ENCODE measurements around the gene CBX3. TPM values are rescaled to one million over a fixed set of nuclear protein-coding genes. Genes with fewer than 3 reads are reported as not detected.

CBX3 gene
- total and polyA plus RNA-seq, 10 of the 15 experiments (the other 5 are each of a cell fraction or from before 2014, with no cell fraction given): 153 to 307 (median 225) TPM

DNA sequence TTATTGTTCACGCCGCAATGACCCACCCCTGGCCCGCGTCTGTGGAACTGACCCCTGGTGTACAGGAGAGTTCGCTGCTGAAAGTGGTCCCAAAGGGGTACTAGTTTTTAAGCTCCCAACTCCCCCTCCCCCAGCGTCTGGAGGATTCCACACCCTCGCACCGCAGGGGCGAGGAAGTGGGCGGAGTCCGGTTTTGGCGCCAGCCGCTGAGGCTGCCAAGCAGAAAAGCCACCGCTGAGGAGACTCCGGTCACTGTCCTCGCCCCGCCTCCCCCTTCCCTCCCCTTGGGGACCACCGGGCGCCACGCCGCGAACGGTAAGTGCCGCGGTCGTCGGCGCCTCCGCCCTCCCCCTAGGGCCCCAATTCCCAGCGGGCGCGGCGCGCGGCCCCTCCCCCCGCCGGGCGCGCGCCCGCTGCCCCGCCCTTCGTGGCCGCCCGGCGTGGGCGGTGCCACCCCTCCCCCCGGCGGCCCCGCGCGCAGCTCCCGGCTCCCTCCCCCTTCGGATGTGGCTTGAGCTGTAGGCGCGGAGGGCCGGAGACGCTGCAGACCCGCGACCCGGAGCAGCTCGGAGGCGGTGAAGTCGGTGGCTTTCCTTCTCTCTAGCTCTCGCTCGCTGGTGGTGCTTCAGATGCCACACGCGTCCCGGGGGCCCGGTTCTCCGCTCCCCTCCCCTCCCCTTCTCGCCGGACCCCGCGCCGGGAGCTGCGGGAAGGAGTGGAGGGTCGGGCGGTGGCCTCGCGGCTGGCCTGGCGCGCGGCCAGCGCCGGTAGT is at the start of gene CBX3 (continued):
- TF ChIP-seq TBL1XR1 (IDR thresholded peaks at IDR 0.05; ENCODE audit: low read depth, low read length) (peak; percentile 78; the same call in 1 of the 2 replicates), NRF1 (conservative IDR thresholded peaks at IDR 0.05; ENCODE audit: low read depth, low read length) (no peak), SPI1 (IDR thresholded peaks at IDR 0.05; ENCODE audit: borderline replicate concordance, insufficient read depth, low read depth, low read length) (peak; percentile 48; the same call in 1 of the 2 replicates), LARP7 (IDR thresholded peaks at IDR 0.05) (peak; percentile 77), PAX8 (IDR thresholded peaks at IDR 0.05) (no peak), RAD51 (IDR thresholded peaks at IDR 0.05) (no peak), CREM (IDR thresholded peaks at IDR 0.05; ENCODE audit: low read depth) (peak; percentile 16; the same call in 1 of the 2 replicates), NR2C1 (IDR thresholded peaks at IDR 0.05) (no peak), MEF2B (IDR thresholded peaks at IDR 0.05; ENCODE audit: partially characterized antibody, poor library complexity, severe bottlenecking) (peak; percentile 94), EGR1 (IDR thresholded peaks at IDR 0.05; ENCODE audit: borderline replicate concordance in 1 of 2, low read depth in 2 of 2, low read length in 2 of 2) (peak in 1 of 2 experiments; percentile 98; a peak in 2 of 3 replicates), EED (IDR thresholded peaks at IDR 0.05; ENCODE audit: low read depth) (peak; percentile 33; the same call in 1 of the 2 replicates), YBX1 (IDR thresholded peaks at IDR 0.05) (no peak), HCFC1 (IDR thresholded peaks at IDR 0.05; ENCODE audit: low read length) (no peak; the same call in 1 of the 2 replicates), TAF1 (IDR thresholded peaks at IDR 0.05; ENCODE audit: borderline replicate concordance, low read depth, low read length) (peak; percentile 81)
- TF ChIP-seq, protein P1, sequence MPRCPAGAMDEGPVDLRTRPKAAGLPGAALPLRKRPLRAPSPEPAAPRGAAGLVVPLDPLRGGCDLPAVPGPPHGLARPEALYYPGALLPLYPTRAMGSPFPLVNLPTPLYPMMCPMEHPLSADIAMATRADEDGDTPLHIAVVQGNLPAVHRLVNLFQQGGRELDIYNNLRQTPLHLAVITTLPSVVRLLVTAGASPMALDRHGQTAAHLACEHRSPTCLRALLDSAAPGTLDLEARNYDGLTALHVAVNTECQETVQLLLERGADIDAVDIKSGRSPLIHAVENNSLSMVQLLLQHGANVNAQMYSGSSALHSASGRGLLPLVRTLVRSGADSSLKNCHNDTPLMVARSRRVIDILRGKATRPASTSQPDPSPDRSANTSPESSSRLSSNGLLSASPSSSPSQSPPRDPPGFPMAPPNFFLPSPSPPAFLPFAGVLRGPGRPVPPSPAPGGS (IDR thresholded peaks at IDR 0.05; ENCODE audit: borderline replicate concordance, insufficient read depth, low read depth, low read length, poor library complexity, severe bottlenecking): no peak
- TF ChIP-seq, protein P2, sequence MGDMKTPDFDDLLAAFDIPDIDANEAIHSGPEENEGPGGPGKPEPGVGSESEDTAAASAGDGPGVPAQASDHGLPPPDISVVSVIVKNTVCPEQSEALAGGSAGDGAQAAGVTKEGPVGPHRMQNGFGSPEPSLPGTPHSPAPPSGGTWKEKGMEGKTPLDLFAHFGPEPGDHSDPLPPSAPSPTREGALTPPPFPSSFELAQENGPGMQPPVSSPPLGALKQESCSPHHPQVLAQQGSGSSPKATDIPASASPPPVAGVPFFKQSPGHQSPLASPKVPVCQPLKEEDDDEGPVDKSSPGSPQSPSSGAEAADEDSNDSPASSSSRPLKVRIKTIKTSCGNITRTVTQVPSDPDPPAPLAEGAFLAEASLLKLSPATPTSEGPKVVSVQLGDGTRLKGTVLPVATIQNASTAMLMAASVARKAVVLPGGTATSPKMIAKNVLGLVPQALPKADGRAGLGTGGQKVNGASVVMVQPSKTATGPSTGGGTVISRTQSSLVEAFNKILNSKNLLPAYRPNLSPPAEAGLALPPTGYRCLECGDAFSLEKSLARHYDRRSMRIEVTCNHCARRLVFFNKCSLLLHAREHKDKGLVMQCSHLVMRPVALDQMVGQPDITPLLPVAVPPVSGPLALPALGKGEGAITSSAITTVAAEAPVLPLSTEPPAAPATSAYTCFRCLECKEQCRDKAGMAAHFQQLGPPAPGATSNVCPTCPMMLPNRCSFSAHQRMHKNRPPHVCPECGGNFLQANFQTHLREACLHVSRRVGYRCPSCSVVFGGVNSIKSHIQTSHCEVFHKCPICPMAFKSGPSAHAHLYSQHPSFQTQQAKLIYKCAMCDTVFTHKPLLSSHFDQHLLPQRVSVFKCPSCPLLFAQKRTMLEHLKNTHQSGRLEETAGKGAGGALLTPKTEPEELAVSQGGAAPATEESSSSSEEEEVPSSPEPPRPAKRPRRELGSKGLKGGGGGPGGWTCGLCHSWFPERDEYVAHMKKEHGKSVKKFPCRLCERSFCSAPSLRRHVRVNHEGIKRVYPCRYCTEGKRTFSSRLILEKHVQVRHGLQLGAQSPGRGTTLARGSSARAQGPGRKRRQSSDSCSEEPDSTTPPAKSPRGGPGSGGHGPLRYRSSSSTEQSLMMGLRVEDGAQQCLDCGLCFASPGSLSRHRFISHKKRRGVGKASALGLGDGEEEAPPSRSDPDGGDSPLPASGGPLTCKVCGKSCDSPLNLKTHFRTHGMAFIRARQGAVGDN (IDR thresholded peaks at IDR 0.05): 0 out of 2 replicates have a peak, but pooled peaks have one; percentile 17
- TF ChIP-seq, protein P3, sequence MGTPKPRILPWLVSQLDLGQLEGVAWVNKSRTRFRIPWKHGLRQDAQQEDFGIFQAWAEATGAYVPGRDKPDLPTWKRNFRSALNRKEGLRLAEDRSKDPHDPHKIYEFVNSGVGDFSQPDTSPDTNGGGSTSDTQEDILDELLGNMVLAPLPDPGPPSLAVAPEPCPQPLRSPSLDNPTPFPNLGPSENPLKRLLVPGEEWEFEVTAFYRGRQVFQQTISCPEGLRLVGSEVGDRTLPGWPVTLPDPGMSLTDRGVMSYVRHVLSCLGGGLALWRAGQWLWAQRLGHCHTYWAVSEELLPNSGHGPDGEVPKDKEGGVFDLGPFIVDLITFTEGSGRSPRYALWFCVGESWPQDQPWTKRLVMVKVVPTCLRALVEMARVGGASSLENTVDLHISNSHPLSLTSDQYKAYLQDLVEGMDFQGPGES (IDR thresholded peaks at IDR 0.05): no peak
- TF ChIP-seq, protein P4, sequence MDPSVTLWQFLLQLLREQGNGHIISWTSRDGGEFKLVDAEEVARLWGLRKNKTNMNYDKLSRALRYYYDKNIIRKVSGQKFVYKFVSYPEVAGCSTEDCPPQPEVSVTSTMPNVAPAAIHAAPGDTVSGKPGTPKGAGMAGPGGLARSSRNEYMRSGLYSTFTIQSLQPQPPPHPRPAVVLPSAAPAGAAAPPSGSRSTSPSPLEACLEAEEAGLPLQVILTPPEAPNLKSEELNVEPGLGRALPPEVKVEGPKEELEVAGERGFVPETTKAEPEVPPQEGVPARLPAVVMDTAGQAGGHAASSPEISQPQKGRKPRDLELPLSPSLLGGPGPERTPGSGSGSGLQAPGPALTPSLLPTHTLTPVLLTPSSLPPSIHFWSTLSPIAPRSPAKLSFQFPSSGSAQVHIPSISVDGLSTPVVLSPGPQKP (IDR thresholded peaks at IDR 0.05; ENCODE audit: low read depth, low read length): 0 out of 2 replicates have a peak, but pooled peaks have one; percentile 22
- TF ChIP-seq, protein P5, sequence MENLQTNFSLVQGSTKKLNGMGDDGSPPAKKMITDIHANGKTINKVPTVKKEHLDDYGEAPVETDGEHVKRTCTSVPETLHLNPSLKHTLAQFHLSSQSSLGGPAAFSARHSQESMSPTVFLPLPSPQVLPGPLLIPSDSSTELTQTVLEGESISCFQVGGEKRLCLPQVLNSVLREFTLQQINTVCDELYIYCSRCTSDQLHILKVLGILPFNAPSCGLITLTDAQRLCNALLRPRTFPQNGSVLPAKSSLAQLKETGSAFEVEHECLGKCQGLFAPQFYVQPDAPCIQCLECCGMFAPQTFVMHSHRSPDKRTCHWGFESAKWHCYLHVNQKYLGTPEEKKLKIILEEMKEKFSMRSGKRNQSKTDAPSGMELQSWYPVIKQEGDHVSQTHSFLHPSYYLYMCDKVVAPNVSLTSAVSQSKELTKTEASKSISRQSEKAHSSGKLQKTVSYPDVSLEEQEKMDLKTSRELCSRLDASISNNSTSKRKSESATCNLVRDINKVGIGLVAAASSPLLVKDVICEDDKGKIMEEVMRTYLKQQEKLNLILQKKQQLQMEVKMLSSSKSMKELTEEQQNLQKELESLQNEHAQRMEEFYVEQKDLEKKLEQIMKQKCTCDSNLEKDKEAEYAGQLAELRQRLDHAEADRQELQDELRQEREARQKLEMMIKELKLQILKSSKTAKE (IDR thresholded peaks at IDR 0.05; ENCODE audit: low read depth, poor library complexity, severe bottlenecking): peak; percentile 94

Data from GM12878 (cell line).